ENCODE measurements around the gene SLC39A9. TPM values are rescaled to one million over a fixed set of nuclear protein-coding genes. Genes with fewer than 3 reads are reported as not detected.

The SLC39A9 gene
- total and polyA plus RNA-seq, 2 of the 13 experiments (the other 11 are each of a cell fraction or from before 2014, with no cell fraction given): 46.6 to 69.5 TPM

DNA sequence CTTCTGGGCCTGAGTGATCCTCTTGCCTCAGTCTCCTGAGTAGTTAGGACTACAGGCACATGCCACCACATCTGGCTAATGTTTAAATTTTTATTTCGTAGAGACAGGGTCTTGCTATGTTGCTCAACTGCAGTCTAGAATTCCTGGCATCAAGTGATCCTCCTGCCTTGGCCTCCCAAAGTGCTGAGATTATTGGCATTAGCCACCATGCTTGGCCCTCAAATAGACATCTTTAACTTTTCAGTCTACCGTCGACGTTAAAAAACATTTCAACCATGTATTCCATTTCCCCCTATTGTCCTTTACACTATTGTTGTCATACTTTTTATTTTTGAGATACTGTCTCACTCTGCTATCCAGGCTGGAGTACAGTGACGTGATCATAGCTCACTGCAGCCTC lies 22.8 kb upstream of the SLC39A9 start:
- in situ Hi-C loops (cut with HindIII; ENCODE audit: extremely low pct_ligation_motif_present, low pct_unique_long_range_greater_than_20kb): no loop called here
- CTCF ChIA-PET (ENCODE audit: low intra/inter-chr PET ratio, low total read pairs): no interaction called here
- Histone ChIP-seq H3K4me1 (ENCODE audit: insufficient read depth, low read length) (0 out of 2 replicates have a peak, but pooled peaks cover 9% of the 10 kb centered on the region), H3K36me3 (replicated peaks in 1 of 2; ENCODE audit: control insufficient read depth in 1 of 2, insufficient read depth in 2 of 2, low read length in 2 of 2) (peaks cover 4 to 30% of the 10 kb centered on the region in 2 experiments), H3K4me3 (replicated peaks in 1 of 3; ENCODE audit: insufficient read depth in 1 of 3, low read depth in 2 of 3, low read length in 3 of 3) (no peak overlapping the region), H3K9me3 (ENCODE audit: low read length) (no peaks in the 10 kb centered on the region), H3K79me2 (ENCODE audit: insufficient read depth, low read length) (no peaks in the 10 kb centered on the region), H3K27ac (ENCODE audit: extremely low read length, insufficient read depth, low read length) (no peak overlapping the region), H2AFZ (ENCODE audit: low read length) (no peak overlapping the region), H3K9ac (ENCODE audit: insufficient read depth, low read depth, low read length) (no peak overlapping the region), H3K4me2 (ENCODE audit: low read depth, low read length) (no peak overlapping the region), H4K20me1 (ENCODE audit: insufficient read depth, low read length) (no peaks in the 10 kb centered on the region; the same call in 1 of the 2 replicates), H3K27me3 (ENCODE audit: control insufficient read depth in 1 of 2, insufficient read depth in 2 of 2, low read length in 2 of 2) (no peaks in the 10 kb centered on the region)
- POLR2A ChIA-PET: interaction anchor here (1.6 kb wide), 1 partner anchor 23 kb away, joined by 12 read pairs; the partner anchor contains the start of genes ERH and SLC39A9
- 93% methylated on average over 5 of the region's 5 CpGs for WGBS (ENCODE audit: low lambda C conversion rate)
- TF ChIP-seq ELF3 (CRISPR knock-in tag; IDR thresholded peaks at IDR 0.05): no peak
- TF ChIP-seq ARNTL (CRISPR knock-in tag; IDR thresholded peaks at IDR 0.05): no peak
- 0 out of 2 replicates have a peak, but pooled peaks have one; percentile 77 for TF ChIP-seq ZNF770 (CRISPR knock-in tag; IDR thresholded peaks at IDR 0.05)
- DNase-seq (ENCODE audit: low spot score) (no peak), FAIRE-seq (no peak), ATAC-seq (no peak)
- intact Hi-C loops (cut with micrococcal nuclease; ENCODE audit: unreplicated experiment): no loop called here
- BruUV-seq (replicated peaks): no TSS peak

- intact Hi-C loops (cut with micrococcal nuclease; ENCODE audit: unreplicated experiment): no loop called here
- TF ChIP-seq DNMT1 (CRISPR knock-in tag; IDR thresholded peaks at IDR 0.05): no peak
- TF ChIP-seq CREB1 (IDR thresholded peaks at IDR 0.05): no peak
- peak; percentile 23; the same call in 1 of the 2 replicates for TF ChIP-seq CREB1 (CRISPR knock-in tag; IDR thresholded peaks at IDR 0.05)
- no peak for TF ChIP-seq MED8 (CRISPR knock-in tag; IDR thresholded peaks at IDR 0.05; ENCODE audit: insufficient replicate concordance)
- TF ChIP-seq FOSL2 (CRISPR knock-in tag; IDR thresholded peaks at IDR 0.05): peak; percentile 59
- no peak for TF ChIP-seq ARHGAP35 (CRISPR knock-in tag; IDR thresholded peaks at IDR 0.05; ENCODE audit: borderline replicate concordance)
- TF ChIP-seq SSRP1 (CRISPR knock-in tag; IDR thresholded peaks at IDR 0.05): 0 out of 2 replicates have a peak, but pooled peaks have one; percentile 24
- peak; percentile 58; the same call in 1 of the 2 replicates for TF ChIP-seq ZNF644 (CRISPR knock-in tag; IDR thresholded peaks at IDR 0.05; ENCODE audit: low read depth)
- TF ChIP-seq ZNF260 (CRISPR knock-in tag; IDR thresholded peaks at IDR 0.05; ENCODE audit: borderline replicate concordance, low read depth): no peak
- no peak for TF ChIP-seq ATF6 (CRISPR knock-in tag; conservative IDR thresholded peaks at IDR 0.05)
- Histone ChIP-seq H3K79me2 (ENCODE audit: insufficient read depth, low read length) (peaks cover 1% of the 10 kb centered on the region), H3K4me3 (replicated peaks in 1 of 3; ENCODE audit: insufficient read depth in 1 of 3, low read depth in 2 of 3, low read length in 3 of 3) (no peak overlapping the region), H3K4me2 (ENCODE audit: low read depth, low read length) (no peak overlapping the region), H3K9ac (ENCODE audit: insufficient read depth, low read depth, low read length) (no peak overlapping the region), H3K9me3 (ENCODE audit: low read length) (no peaks in the 10 kb centered on the region), H3K27me3 (ENCODE audit: control insufficient read depth in 1 of 2, insufficient read depth in 2 of 2, low read length in 2 of 2) (no peaks in the 10 kb centered on the region), H3K27ac (ENCODE audit: extremely low read length, insufficient read depth, low read length) (no peak overlapping the region), H3K36me3 (replicated peaks in 1 of 2; ENCODE audit: control insufficient read depth in 1 of 2, insufficient read depth in 2 of 2, low read length in 2 of 2) (peaks cover 5 to 35% of the 10 kb centered on the region in 2 experiments), H2AFZ (ENCODE audit: low read length) (no peak overlapping the region), H4K20me1 (ENCODE audit: insufficient read depth, low read length) (no peaks in the 10 kb centered on the region; the same call in 1 of the 2 replicates), H3K4me1 (ENCODE audit: insufficient read depth, low read length) (0 out of 2 replicates have a peak, but pooled peaks cover 9% of the 10 kb centered on the region)
- POLR2A ChIA-PET: interaction anchor here (1.6 kb wide), 1 partner anchor 22 kb away, joined by 12 read pairs; the partner anchor contains the start of genes ERH and SLC39A9
- peak; percentile 40 for DNase-seq (ENCODE audit: low spot score)
- in situ Hi-C loops (cut with HindIII; ENCODE audit: extremely low pct_ligation_motif_present, low pct_unique_long_range_greater_than_20kb): no loop called here
- no peak for FAIRE-seq
- CTCF ChIA-PET (ENCODE audit: low intra/inter-chr PET ratio, low total read pairs): no interaction called here
- ATAC-seq: no peak
- no TSS peak for BruUV-seq (replicated peaks)
Observed at GRCh38 chr14:69376439-69376838, 22.1 kb upstream of the SLC39A9 start.

Measured in HepG2 (cell line).